Left ventricle myocardium superior (tissue), 1 donor: Measurements from ENCODE around the gene TBC1D30. TPM values are rescaled to one million over a fixed set of nuclear protein-coding genes. Genes with fewer than 3 reads are reported as not detected.
A peak's percentile ranks its signal among the peaks of the same experiment; 100 is the strongest.
"Not testable (repeated sequence)": the region's sequence is repeated elsewhere in the genome, so short reads cannot be mapped to it uniquely, and the experiment has no call there.

Source experiments
- ATAC-seq: fragments of 200-7000 bp; cut with Tn5 transposase; one replicate; pipeline ENCODE4 v1.9.1; 2020; ENCODE audit warnings: mild to moderate bottlenecking, moderate library complexity
- DNase-seq: peaks from one replicate; pipeline ENCODE4 v3.0.0-alpha.2; 2020
- intact Hi-C: fragments of 100-400 bp; cut with micrococcal nuclease; formaldehyde crosslinking; loops from one replicate; pipeline ENCODE4 v1.11.0; 2022
- long read RNA-seq: library from polyadenylated mRNA; unstranded; transcript quantifications from one replicate; pipeline ENCODE4 v2.0.0, GENCODE V29; 2021
- total RNA-seq: library from RNA; stranded (reverse); fragmentation: NEBNext Ultra II Directional; extraction: Animal tissue kit (Norgen Biotek cat#: 25700); gene quantifications from one replicate; pipeline ENCODE4 v1.2.1, GENCODE V29; 2021
- donor health status: DM: no; HTN: yes; CAD: no; lungs with severe emphysema.

TBC1D30 gene
- total RNA-seq, result 0.47 TPM
- long read RNA-seq, result 0 reads

- ATAC-seq, result peak; percentile 82
- peak; percentile 34 for DNase-seq
- intact Hi-C loops, result no loop called here
Measured at GRCh38 chr12:64824500-64825142, at the start of gene TBC1D30. TSS of gene TBC1D30 (plus strand) at chr12:64824647. CDS start at chr12:64824880, 233 bp downstream.

GRCh38 chr12:64775147-64775736 is 49.2 kb upstream of the TBC1D30 start:
- DNase-seq, ATAC-seq, intact Hi-C loops: not testable (repeated sequence)

- DNase-seq, result no peak
- no peak for ATAC-seq
- intact Hi-C loops, result no loop called here
Measured at GRCh38 chr12:64779354-64779974, 45.0 kb upstream of the TBC1D30 start.

- intact Hi-C loops, result no loop called here
- DNase-seq (no peak), ATAC-seq (no peak)
Measured at GRCh38 chr12:64780132-64780530, 44.3 kb upstream of the TBC1D30 start.

GRCh38 chr12:64780531-64781279 is 43.7 kb upstream of the TBC1D30 start:
- ATAC-seq (peak; percentile 82), DNase-seq (peak; percentile 73)
- intact Hi-C loops, result no loop called here

GRCh38 chr12:64781280-64782190 is 42.9 kb upstream of the TBC1D30 start:
- ATAC-seq (peak; percentile 19), DNase-seq (no peak)
- intact Hi-C loops, result no loop called here

- peak; percentile 13 for ATAC-seq
Measured at GRCh38 chr12:64782191-64782876, 42.1 kb upstream of the TBC1D30 start.

GRCh38 chr12:64785838-64786237 is 38.6 kb upstream of the TBC1D30 start:
- DNase-seq, result no peak
- intact Hi-C loops, result no loop called here
- ATAC-seq, result no peak

More at GRCh38 chr12:64782191-64782876, 42.1 kb upstream of the TBC1D30 start:
- intact Hi-C loops, result no loop called here
- DNase-seq, result no peak

- no peak for ATAC-seq
- intact Hi-C loops, result no loop called here
- no peak for DNase-seq
Measured at GRCh38 chr12:64790166-64790565, 34.3 kb upstream of the TBC1D30 start.

- ATAC-seq, result no peak
- DNase-seq, result no peak
- intact Hi-C loops, result no loop called here
Measured at GRCh38 chr12:64791036-64791435, 33.4 kb upstream of the TBC1D30 start.

- DNase-seq, result no peak
- intact Hi-C loops, result no loop called here
- ATAC-seq, result no peak
Measured at GRCh38 chr12:64792128-64792527, 32.3 kb upstream of the TBC1D30 start.

GRCh38 chr12:64793610-64794009 is 30.8 kb upstream of the TBC1D30 start:
- no peak for DNase-seq
- ATAC-seq, result no peak
- intact Hi-C loops, result no loop called here

GRCh38 chr12:64794305-64794704 is 30.1 kb upstream of the TBC1D30 start:
- ATAC-seq, result no peak
- intact Hi-C loops, result no loop called here
- no peak for DNase-seq

GRCh38 chr12:64796205-64796845 is 28.1 kb upstream of the TBC1D30 start:
- intact Hi-C loops, result no loop called here

GRCh38 chr12:64797156-64797555 is 27.3 kb upstream of the TBC1D30 start:
- ATAC-seq, result no peak
- DNase-seq, result no peak
- intact Hi-C loops, result no loop called here

More at GRCh38 chr12:64796205-64796845, 28.1 kb upstream of the TBC1D30 start:
- DNase-seq (no peak), ATAC-seq (peak; percentile 69)

GRCh38 chr12:64798165-64798564 is 26.3 kb upstream of the TBC1D30 start:
- no peak for ATAC-seq
- no peak for DNase-seq
- intact Hi-C loops, result no loop called here

- ATAC-seq, result no peak
- no peak for DNase-seq
- intact Hi-C loops, result no loop called here
Measured at GRCh38 chr12:64800640-64801039, 23.8 kb upstream of the TBC1D30 start.

GRCh38 chr12:64801381-64801780 is 23.1 kb upstream of the TBC1D30 start:
- ATAC-seq (no peak), DNase-seq (no peak)
- intact Hi-C loops, result no loop called here
